H1 (cell line): Measurements from ENCODE around the gene NBAS.

Source experiments
- ASH2L ChIP-seq: fragments of 200-600, 300-600 bp; sonication (generic); IDR thresholded peaks from one replicate; pipeline ENCODE4 v1.7.1; 2017; ENCODE audit warnings: low read length
- EGR1 ChIP-seq: IDR thresholded peaks from 2 replicates; pipeline ENCODE4 v1.6.1; 2011; ENCODE audit warnings: low read depth, low read length, borderline replicate concordance
- EP300 ChIP-seq, 2 experiments: IDR thresholded peaks; 1 replicate in 1 of 2; 2 replicates in 1 of 2; pipeline ENCODE4 v1.6.1; 2011 to 2012; ENCODE audit warnings: low read depth in 2 of 2, low read length in 2 of 2, mild to moderate bottlenecking in 2 of 2, borderline replicate concordance in 1 of 2, inconsistent platforms in 1 of 2, moderate library complexity in 1 of 2
- EZH2 ChIP-seq: fragments of 200-600 bp; sonication (generic); IDR thresholded peaks from 2 replicates; pipeline ENCODE4 v1.7.1; 2012; ENCODE audit warnings: low read depth, mild to moderate bottlenecking, moderate library complexity, low read length, inconsistent platforms; ENCODE audit not compliant: severe bottlenecking
- GTF2F1 ChIP-seq: IDR thresholded peaks from 2 replicates; pipeline ENCODE4 v1.6.1; 2012; ENCODE audit warnings: low read depth, low read length, improper control_type of control experiment, borderline replicate concordance
- HDAC2 ChIP-seq, 2 experiments: fragments of 300-600 bp in 1 of 2; sonication (generic) in 1 of 2; IDR thresholded peaks; 2 replicates each; pipeline ENCODE4 v1.6.1; 2011 to 2012; ENCODE audit warnings: low read depth in 2 of 2, low read length in 2 of 2, mild to moderate bottlenecking in 2 of 2, moderate library complexity in 2 of 2, borderline replicate concordance in 1 of 2, inconsistent platforms in 1 of 2
- POLR2A ChIP-seq, 2 experiments: IDR thresholded peaks; 1 replicate in 1 of 2; 2 replicates in 1 of 2; pipeline ENCODE4 v1.6.1; 2011; ENCODE audit warnings: low read depth in 2 of 2, low read length in 2 of 2, mild to moderate bottlenecking in 2 of 2; ENCODE audit errors: control extremely low read depth in 1 of 2
- SRF ChIP-seq: IDR thresholded peaks from 2 replicates; pipeline ENCODE4 v1.6.1; 2011; ENCODE audit warnings: mild to moderate bottlenecking, low read depth, low read length, moderate library complexity
- SUZ12 ChIP-seq: fragments of 200-600 bp; sonication (generic); IDR thresholded peaks from 2 replicates; pipeline ENCODE4 v1.6.1; 2012; ENCODE audit warnings: mild to moderate bottlenecking, inconsistent platforms, low read length, moderate library complexity, mixed read lengths

- TF ChIP-seq GTF2F1 (no peak), EP300 (IDR thresholded peaks at IDR 0.05; ENCODE audit: borderline replicate concordance in 1 of 2, low read depth in 2 of 2, low read length in 2 of 2) (no peak), EZH2 (no peak), SUZ12 (no peak), EGR1 (no peak), SRF (no peak), HDAC2 (IDR thresholded peaks at IDR 0.05; ENCODE audit: borderline replicate concordance in 1 of 2, low read depth in 2 of 2, low read length in 2 of 2) (no peak), POLR2A (IDR thresholded peaks at IDR 0.05; ENCODE audit: control extremely low read depth in 1 of 2, low read depth in 2 of 2, low read length in 2 of 2) (no peak), ASH2L (no peak)
These were observed 355.6 kb downstream of the NBAS start for GRCh38 chr2:15205562-15205961.
